LNCaP clone FGC (cell line): Measurements from ENCODE around the gene ANO10.
"Not testable (repeated sequence)": the region's sequence is repeated elsewhere in the genome, so short reads cannot be mapped to it uniquely, and the experiment has no call there.

Source experiments
- DNase-seq: peaks from one replicate; pipeline ENCODE4 v3.0.0-alpha.2; 2011; ENCODE audit warnings: low read depth
- H3K4me3 ChIP-seq: 2 replicates; pipeline ENCODE4 v1.5.1; 2011; ENCODE audit warnings: mild to moderate bottlenecking, low read depth, low read length, control low read depth
- CTCF ChIP-seq: IDR thresholded peaks from 2 replicates; pipeline ENCODE4 v1.5.1; 2012; ENCODE audit warnings: mild to moderate bottlenecking; ENCODE audit not compliant: control insufficient read depth, insufficient read depth; ENCODE audit errors: extremely low read depth

Gene ANO10

GRCh38 chr3:43525386-43525785 lies 96.4 kb downstream of the ANO10 start:
- H3K4me3 ChIP-seq = no peak overlapping the region
- TF ChIP-seq CTCF = no peak
- DNase-seq = no peak

- H3K4me3 ChIP-seq = no peak overlapping the region
- no peak for DNase-seq
- no peak for TF ChIP-seq CTCF
Measured at GRCh38 chr3:43523454-43524053, 98.3 kb downstream of the ANO10 start.

- no peak for TF ChIP-seq CTCF
- no peak overlapping the region for H3K4me3 ChIP-seq
- no peak for DNase-seq
Measured at GRCh38 chr3:43522727-43523362, 99.0 kb downstream of the ANO10 start.

GRCh38 chr3:43521941-43522340 lies 99.9 kb downstream of the ANO10 start:
- DNase-seq = no peak
- TF ChIP-seq CTCF = no peak
- no peak overlapping the region for H3K4me3 ChIP-seq

GRCh38 chr3:43518515-43518914 lies 103.3 kb downstream of the ANO10 start:
- not testable (repeated sequence) for DNase-seq, H3K4me3 ChIP-seq

- TF ChIP-seq CTCF = no peak
- H3K4me3 ChIP-seq = no peak overlapping the region
- DNase-seq = no peak
Measured at GRCh38 chr3:43515970-43516635, 105.7 kb downstream of the ANO10 start.

- H3K4me3 ChIP-seq = no peak overlapping the region
- TF ChIP-seq CTCF = no peak
Measured at GRCh38 chr3:43515208-43515917, 106.4 kb downstream of the ANO10 start.

More at GRCh38 chr3:43515208-43515917, 106.4 kb downstream of the ANO10 start:
- DNase-seq = no peak
